Measurements from ENCODE around the gene CYP17A1. TPM values are rescaled to one million over a fixed set of nuclear protein-coding genes. Genes with fewer than 3 reads are reported as not detected.
"Not testable (repeated sequence)": the region's sequence is repeated elsewhere in the genome, so short reads cannot be mapped to it uniquely, and the experiment has no call there.

Gene CYP17A1
- total and polyA plus RNA-seq, 2 experiments from 2014 or later, result not detected

- peaks cover 2% of the 10 kb centered on the region; the same call in 1 of the 2 replicates for H3K4me1 ChIP-seq (ENCODE audit: insufficient read depth)
- H4K20me1 ChIP-seq (ENCODE audit: insufficient read depth), result no peaks in the 10 kb centered on the region
- H3K36me3 ChIP-seq (ENCODE audit: low read depth), result no peaks in the 10 kb centered on the region
- TF ChIP-seq EZH2phosphoT487 (IDR thresholded peaks at IDR 0.05; ENCODE audit: insufficient read depth, low read depth), result no peak
- no peak for TF ChIP-seq EZH2 (IDR thresholded peaks at IDR 0.05; ENCODE audit: insufficient read depth, poor library complexity, severe bottlenecking)
- no peaks in the 10 kb centered on the region for H3K27me3 ChIP-seq (replicated peaks; ENCODE audit: insufficient read depth)
- 0 out of 2 replicates have a peak, but pooled peaks cover 2% of the 10 kb centered on the region for H3K79me2 ChIP-seq (ENCODE audit: insufficient read depth)
- H3K27ac ChIP-seq, result no peak overlapping the region
- no peaks in the 10 kb centered on the region for H3K9me3 ChIP-seq (ENCODE audit: low read depth)
- in situ Hi-C loops (cut with MboI), result no loop called here
- H3K4me2 ChIP-seq (ENCODE audit: unreplicated experiment), result no peak overlapping the region
- H2AFZ ChIP-seq, result no peak overlapping the region
- H3K9ac ChIP-seq, result no peak overlapping the region
- peaks cover 2% of the 10 kb centered on the region for H3F3A ChIP-seq (ENCODE audit: insufficient read depth)
- no peak overlapping the region for H3K4me3 ChIP-seq
- H3K9me2 ChIP-seq (ENCODE audit: insufficient read depth), result no peaks in the 10 kb centered on the region
- WGBS, 2 experiments (ENCODE audit: low coverage in 1 of 2, low lambda C conversion rate in 2 of 2, missing lambda C conversion rate in 2 of 2), result 71 to 78% methylated on average over 9 of the region's 9 CpGs
- no peak for DNase-seq
Measured at GRCh38 chr10:102850025-102850518, 12.9 kb upstream of the CYP17A1 start.

DNA sequence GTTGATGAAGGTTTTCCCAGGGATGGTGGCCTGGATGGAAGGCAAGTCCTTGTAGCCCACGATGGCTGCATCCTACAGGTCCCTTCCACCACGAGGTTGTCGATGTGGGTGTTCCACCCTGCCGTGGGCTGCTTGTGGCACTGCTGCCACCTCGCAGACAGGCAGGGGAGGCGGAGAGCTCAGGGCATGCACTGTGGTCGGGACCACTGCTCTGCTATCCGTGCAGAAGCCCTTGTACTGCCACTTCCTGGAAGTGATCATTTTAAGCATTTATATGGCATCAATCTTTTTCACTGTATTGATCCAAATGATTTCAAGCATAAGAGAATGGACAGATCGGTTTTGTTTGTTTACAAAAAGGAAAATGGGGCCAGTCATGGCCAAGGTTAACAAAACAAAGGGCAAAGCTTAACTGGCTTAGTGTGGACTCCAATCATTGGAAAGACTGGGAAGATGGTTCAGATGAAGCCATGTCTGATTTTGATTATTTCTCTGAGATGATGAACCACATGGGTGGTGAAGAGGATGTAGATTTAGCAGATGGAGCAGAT is 8.2 kb upstream of the CYP17A1 start:
- TF ChIP-seq EZH2phosphoT487 (IDR thresholded peaks at IDR 0.05; ENCODE audit: insufficient read depth, low read depth), result no peak
- TF ChIP-seq EZH2 (IDR thresholded peaks at IDR 0.05; ENCODE audit: insufficient read depth, poor library complexity, severe bottlenecking), result no peak
- in situ Hi-C loops (cut with MboI), result no loop called here
- Histone ChIP-seq H3K27me3 (replicated peaks; ENCODE audit: insufficient read depth) (0 out of 2 replicates have a peak, but pooled peaks cover 13% of the 10 kb centered on the region), H3F3A (ENCODE audit: insufficient read depth) (no peaks in the 10 kb centered on the region), H3K4me1 (ENCODE audit: insufficient read depth) (no peaks in the 10 kb centered on the region), H3K4me3 (no peak overlapping the region), H3K9me2 (ENCODE audit: insufficient read depth) (no peaks in the 10 kb centered on the region), H3K79me2 (ENCODE audit: insufficient read depth) (no peaks in the 10 kb centered on the region), H4K20me1 (ENCODE audit: insufficient read depth) (no peaks in the 10 kb centered on the region), H3K36me3 (ENCODE audit: low read depth) (no peaks in the 10 kb centered on the region), H3K27ac (no peak overlapping the region), H3K9ac (no peak overlapping the region), H3K4me2 (ENCODE audit: unreplicated experiment) (no peak overlapping the region), H2AFZ (no peak overlapping the region), H3K9me3 (ENCODE audit: low read depth) (no peaks in the 10 kb centered on the region)
- WGBS, 2 experiments (ENCODE audit: low coverage in 1 of 2, low lambda C conversion rate in 2 of 2, missing lambda C conversion rate in 2 of 2), result 56 to 61% methylated on average over 9 of the region's 9 CpGs
- DNase-seq, result no peak

GRCh38 chr10:102844190-102844776 is 7.1 kb upstream of the CYP17A1 start:
- H3K9me3 ChIP-seq (ENCODE audit: low read depth); in situ Hi-C loops (cut with MboI): not testable (repeated sequence)
- WGBS, 2 experiments (ENCODE audit: low coverage in 1 of 2, low lambda C conversion rate in 2 of 2, missing lambda C conversion rate in 2 of 2), result 78 to 81% methylated on average over 6 of the region's 6 CpGs

DNA sequence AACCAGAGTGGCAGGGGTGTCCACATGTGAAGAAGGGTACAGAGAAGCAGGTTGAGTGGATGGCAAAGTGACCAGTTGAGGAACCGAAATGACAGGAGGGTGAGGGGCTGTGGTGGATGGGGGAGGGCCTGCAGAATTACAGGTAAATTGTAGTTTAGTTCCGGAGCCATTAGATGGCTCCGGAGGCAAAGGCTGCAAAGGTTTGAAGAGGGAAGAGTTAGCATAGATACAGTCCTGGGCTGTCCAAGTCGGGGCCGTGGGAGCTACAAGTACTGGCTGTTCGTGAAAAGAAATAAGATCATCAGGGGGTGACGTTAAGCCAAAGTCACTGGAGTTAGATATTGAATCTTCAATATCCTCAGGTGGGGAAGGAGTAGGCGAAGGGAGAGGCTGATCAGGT is 5.9 kb upstream of the CYP17A1 start:
- H3F3A ChIP-seq (ENCODE audit: insufficient read depth); H3K4me2 ChIP-seq (ENCODE audit: unreplicated experiment); H3K36me3 ChIP-seq (ENCODE audit: low read depth); H4K20me1 ChIP-seq (ENCODE audit: insufficient read depth); H3K4me3 ChIP-seq; H3K4me1 ChIP-seq (ENCODE audit: insufficient read depth); DNase-seq; H3K9ac ChIP-seq; H3K9me2 ChIP-seq (ENCODE audit: insufficient read depth); H3K27ac ChIP-seq; H3K79me2 ChIP-seq (ENCODE audit: insufficient read depth); H2AFZ ChIP-seq; in situ Hi-C loops (cut with MboI); H3K9me3 ChIP-seq (ENCODE audit: low read depth): not testable (repeated sequence)
- H3K27me3 ChIP-seq (replicated peaks; ENCODE audit: insufficient read depth), result 0 out of 2 replicates have a peak, but pooled peaks cover 13% of the 10 kb centered on the region
- 34 to 43% methylated on average over 8 of the region's 8 CpGs for WGBS, 2 experiments (ENCODE audit: low coverage in 1 of 2, low lambda C conversion rate in 2 of 2, missing lambda C conversion rate in 2 of 2)

More at GRCh38 chr10:102844190-102844776, 7.1 kb upstream of the CYP17A1 start:
- 0 out of 2 replicates have a peak, but pooled peaks cover 13% of the 10 kb centered on the region for H3K27me3 ChIP-seq (replicated peaks; ENCODE audit: insufficient read depth)
- H4K20me1 ChIP-seq (ENCODE audit: insufficient read depth); H3K27ac ChIP-seq; H3K9ac ChIP-seq; H3K79me2 ChIP-seq (ENCODE audit: insufficient read depth); H3K4me2 ChIP-seq (ENCODE audit: unreplicated experiment); H3K4me3 ChIP-seq; H3K9me2 ChIP-seq (ENCODE audit: insufficient read depth); DNase-seq; H3K4me1 ChIP-seq (ENCODE audit: insufficient read depth); H3K36me3 ChIP-seq (ENCODE audit: low read depth); H2AFZ ChIP-seq; H3F3A ChIP-seq (ENCODE audit: insufficient read depth): not testable (repeated sequence)
